ENCODE measurements around the gene PCED1A.
A peak's percentile ranks its signal among the peaks of the same experiment; 100 is the strongest.

Gene PCED1A

GRCh38 chr20:2825761-2826160 is 14.7 kb downstream of the PCED1A start:
- no peak overlapping the region for H3K4me3 ChIP-seq (ENCODE audit: low read length)
- no peaks in the 10 kb centered on the region for H3K36me3 ChIP-seq (ENCODE audit: insufficient read depth, low read length)
- no CpG with 5 or more reads among the region's 2 CpGs for WGBS
- H3K4me1 ChIP-seq (ENCODE audit: insufficient read depth, low read length): no peaks in the 10 kb centered on the region
- no peaks in the 10 kb centered on the region for H3K9me3 ChIP-seq (ENCODE audit: insufficient read depth, low read depth, low read length)
- H3K9ac ChIP-seq (ENCODE audit: low read depth, low read length): no peak overlapping the region
- peaks cover 50% of the 10 kb centered on the region for H3K27me3 ChIP-seq (ENCODE audit: insufficient read depth, low read length)
- no peak overlapping the region for H3K27ac ChIP-seq (ENCODE audit: low read depth, low read length)

DNA sequence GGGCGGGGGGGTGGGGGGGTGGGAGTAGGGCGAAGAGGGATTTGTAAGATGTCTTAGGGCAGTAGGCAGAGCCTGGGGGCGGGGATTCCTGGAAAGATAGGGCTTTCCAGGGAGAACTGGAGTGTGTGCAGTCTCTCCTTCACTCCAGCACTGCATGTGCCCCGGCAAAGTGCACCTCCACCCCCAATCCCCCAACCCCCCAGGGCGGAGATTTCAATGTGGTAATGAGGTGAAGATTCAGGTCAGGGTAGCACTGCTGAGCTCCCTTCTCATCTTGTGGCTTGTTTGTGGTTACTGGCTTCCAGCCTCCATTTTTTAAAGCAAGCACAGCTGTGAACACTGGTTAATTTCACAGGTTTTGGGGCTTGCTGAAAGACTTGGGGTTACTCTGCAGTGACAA is 18.4 kb downstream of the PCED1A start:
- Histone ChIP-seq H3K4me3 (ENCODE audit: low read length) (no peak overlapping the region), H3K27me3 (ENCODE audit: insufficient read depth, low read length) (peaks cover 55% of the 10 kb centered on the region), H3K9ac (ENCODE audit: low read depth, low read length) (no peak overlapping the region), H3K36me3 (ENCODE audit: insufficient read depth, low read length) (no peaks in the 10 kb centered on the region), H3K9me3 (ENCODE audit: insufficient read depth, low read depth, low read length) (no peaks in the 10 kb centered on the region), H3K4me1 (ENCODE audit: insufficient read depth, low read length) (peaks cover 9% of the 10 kb centered on the region), H3K27ac (ENCODE audit: low read depth, low read length) (no peak overlapping the region)
- 16% methylated on average over 3 of the region's 5 CpGs for WGBS

GRCh38 chr20:2820896-2821869 is 19.3 kb downstream of the PCED1A start:
- H3K9me3 ChIP-seq (ENCODE audit: insufficient read depth, low read depth, low read length): no peaks in the 10 kb centered on the region
- no peak overlapping the region for H3K9ac ChIP-seq (ENCODE audit: low read depth, low read length)
- peaks cover 47% of the 10 kb centered on the region for H3K27me3 ChIP-seq (ENCODE audit: insufficient read depth, low read length)
- no peaks in the 10 kb centered on the region for H3K36me3 ChIP-seq (ENCODE audit: insufficient read depth, low read length)
- H3K4me1 ChIP-seq (ENCODE audit: insufficient read depth, low read length): peaks cover 9% of the 10 kb centered on the region
- H3K27ac ChIP-seq (ENCODE audit: low read depth, low read length): no peak overlapping the region
- H3K4me3 ChIP-seq (ENCODE audit: low read length): peak overlapping the region; percentile 23
- 11% methylated on average over 68 of the region's 68 CpGs for WGBS

- peaks cover 9% of the 10 kb centered on the region for H3K4me1 ChIP-seq (ENCODE audit: insufficient read depth, low read length)
- peaks cover 40% of the 10 kb centered on the region for H3K27me3 ChIP-seq (ENCODE audit: insufficient read depth, low read length)
- peak overlapping the region; percentile 37 for H3K4me3 ChIP-seq (ENCODE audit: low read length)
- no peaks in the 10 kb centered on the region for H3K9me3 ChIP-seq (ENCODE audit: insufficient read depth, low read depth, low read length)
- H3K36me3 ChIP-seq (ENCODE audit: insufficient read depth, low read length): no peaks in the 10 kb centered on the region
- no peak overlapping the region for H3K27ac ChIP-seq (ENCODE audit: low read depth, low read length)
- WGBS: 19% methylated on average over 32 of the region's 32 CpGs
- H3K9ac ChIP-seq (ENCODE audit: low read depth, low read length): no peak overlapping the region
Measured at GRCh38 chr20:2820084-2820895, 20.2 kb downstream of the PCED1A start.

DNA sequence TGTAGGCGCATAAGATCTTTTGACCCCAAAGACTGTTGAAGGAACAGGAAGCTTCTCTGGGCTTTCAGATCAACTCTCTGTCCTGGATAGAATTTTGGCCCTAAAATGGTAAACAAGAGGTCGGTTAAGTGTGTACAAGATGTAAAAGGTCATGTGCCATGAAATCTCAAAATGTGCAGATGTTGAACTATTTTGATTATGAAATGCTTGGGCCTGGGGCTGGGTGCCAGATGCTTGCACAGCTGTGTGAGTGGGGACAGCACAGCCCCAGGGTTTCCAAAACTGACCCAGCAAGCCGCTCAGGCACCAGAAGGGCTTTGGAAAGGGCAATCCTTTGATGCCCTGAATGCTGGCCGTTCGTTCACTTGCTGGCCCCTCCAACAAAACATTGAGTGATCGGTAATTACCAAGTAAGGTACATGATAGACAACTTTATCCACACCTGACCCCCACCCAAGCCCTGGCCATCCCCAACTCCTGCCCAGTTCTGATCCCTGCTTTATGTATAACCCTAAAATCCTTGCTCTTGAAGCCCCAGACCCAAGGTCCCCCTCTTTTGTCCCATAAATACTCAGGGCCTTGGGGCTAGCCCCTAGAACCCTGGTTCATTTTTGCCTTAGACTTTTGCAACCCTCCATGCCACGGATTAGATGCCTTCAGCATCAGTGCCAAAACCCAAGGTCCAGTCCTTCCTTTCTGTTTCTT is 22.4 kb downstream of the PCED1A start:
- Histone ChIP-seq H3K4me3 (ENCODE audit: low read length) (no peak overlapping the region), H3K9me3 (ENCODE audit: insufficient read depth, low read depth, low read length) (no peaks in the 10 kb centered on the region), H3K27me3 (ENCODE audit: insufficient read depth, low read length) (peaks cover 40% of the 10 kb centered on the region), H3K9ac (ENCODE audit: low read depth, low read length) (no peak overlapping the region), H3K27ac (ENCODE audit: low read depth, low read length) (no peak overlapping the region), H3K4me1 (ENCODE audit: insufficient read depth, low read length) (peaks cover 9% of the 10 kb centered on the region), H3K36me3 (ENCODE audit: insufficient read depth, low read length) (no peaks in the 10 kb centered on the region)
- WGBS: 94% methylated on average over 7 of the region's 7 CpGs

GRCh38 chr20:2817341-2817726 is 23.1 kb downstream of the PCED1A start:
- Histone ChIP-seq H3K9ac (ENCODE audit: low read depth, low read length) (no peak overlapping the region), H3K9me3 (ENCODE audit: insufficient read depth, low read depth, low read length) (no peaks in the 10 kb centered on the region), H3K4me3 (ENCODE audit: low read length) (no peak overlapping the region), H3K4me1 (ENCODE audit: insufficient read depth, low read length) (peaks cover 9% of the 10 kb centered on the region), H3K27me3 (ENCODE audit: insufficient read depth, low read length) (peaks cover 39% of the 10 kb centered on the region), H3K27ac (ENCODE audit: low read depth, low read length) (no peak overlapping the region), H3K36me3 (ENCODE audit: insufficient read depth, low read length) (no peaks in the 10 kb centered on the region)
- WGBS: 89% methylated on average over 2 of the region's 2 CpGs

DNA sequence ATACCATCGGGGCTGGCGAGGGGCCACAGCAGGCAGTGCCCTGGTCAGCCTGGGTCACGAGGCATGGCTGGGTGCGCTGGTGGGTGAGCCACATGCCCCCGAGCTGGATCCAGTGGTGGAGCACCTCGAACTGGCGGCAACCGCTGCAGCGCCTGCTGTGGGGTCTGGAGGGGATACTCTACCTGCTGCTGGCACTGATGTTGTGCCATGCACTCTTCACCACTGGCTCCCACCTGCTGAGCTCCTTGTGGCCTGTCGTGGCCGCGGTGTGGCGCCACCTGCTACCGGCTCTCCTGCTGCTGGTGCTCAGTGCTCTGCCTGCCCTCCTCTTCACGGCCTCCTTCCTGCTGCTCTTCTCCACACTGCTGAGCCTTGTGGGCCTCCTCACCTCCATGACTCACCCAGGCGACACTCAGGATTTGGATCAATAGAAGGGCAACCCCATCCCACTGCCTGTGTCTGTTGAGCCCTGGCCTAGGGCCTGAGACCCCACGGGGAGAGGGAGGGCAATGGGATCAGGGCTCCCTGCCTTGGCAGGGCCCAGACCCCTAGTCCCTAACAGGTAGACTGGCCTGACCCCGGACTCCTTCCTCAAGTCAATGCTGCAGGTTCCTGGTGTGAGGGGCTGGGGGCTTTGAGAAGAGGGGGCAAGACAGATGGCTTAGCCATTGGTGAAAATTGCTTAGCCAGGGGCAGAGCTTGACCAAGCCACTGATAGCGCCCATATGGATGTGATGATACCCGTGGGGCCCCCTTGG is 23.7 kb downstream of the PCED1A start:
- Histone ChIP-seq H3K9me3 (ENCODE audit: insufficient read depth, low read depth, low read length) (no peaks in the 10 kb centered on the region), H3K27ac (ENCODE audit: low read depth, low read length) (no peak overlapping the region), H3K4me3 (ENCODE audit: low read length) (no peak overlapping the region), H3K36me3 (ENCODE audit: insufficient read depth, low read length) (no peaks in the 10 kb centered on the region), H3K27me3 (ENCODE audit: insufficient read depth, low read length) (peaks cover 33% of the 10 kb centered on the region), H3K9ac (ENCODE audit: low read depth, low read length) (no peak overlapping the region), H3K4me1 (ENCODE audit: insufficient read depth, low read length) (peaks cover 9% of the 10 kb centered on the region)
- 81% methylated on average over 20 of the region's 20 CpGs for WGBS

DNA sequence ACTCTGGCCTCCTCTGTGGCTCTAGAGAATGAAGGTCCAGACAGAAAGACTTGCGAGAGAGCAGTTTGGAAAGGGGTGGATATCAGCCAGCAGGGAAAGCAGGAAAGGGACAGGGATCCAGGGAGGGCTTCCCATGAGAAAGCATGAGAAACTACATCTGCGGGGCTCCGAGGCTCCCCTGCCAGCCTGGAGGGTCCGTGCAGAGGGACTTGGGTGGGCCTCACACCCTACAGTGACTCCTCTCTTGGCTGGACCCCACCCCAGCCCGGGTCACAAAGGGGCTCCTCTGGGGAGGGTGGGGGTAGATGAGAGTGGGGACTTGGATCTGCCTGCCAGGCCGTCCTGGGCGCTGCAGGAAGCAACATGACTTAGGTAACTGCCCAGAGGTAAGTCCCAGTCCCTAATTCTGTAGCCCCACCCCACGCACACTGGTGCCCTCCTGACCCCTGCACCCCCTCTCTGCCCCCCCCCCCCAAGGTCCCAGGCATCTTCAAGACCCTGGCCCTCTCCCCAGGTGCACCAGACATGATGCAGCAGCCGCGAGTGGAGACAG is 24.3 kb downstream of the PCED1A start, which contains the start of gene TMEM239:
Gene TMEM239, plus strand, starts transcription at position 335 of the 553 bp plus-strand sequence. Its CDS starts 191 bp downstream, at position 526.
- Histone ChIP-seq H3K4me1 (ENCODE audit: insufficient read depth, low read length) (peaks cover 9% of the 10 kb centered on the region), H3K4me3 (ENCODE audit: low read length) (no peak within 1 kb of the TSS), H3K9me3 (ENCODE audit: insufficient read depth, low read depth, low read length) (no peaks in the 10 kb centered on the region), H3K9ac (ENCODE audit: low read depth, low read length) (no peak within 1 kb of the TSS), H3K36me3 (ENCODE audit: insufficient read depth, low read length) (no peaks in the 10 kb centered on the region), H3K27me3 (ENCODE audit: insufficient read depth, low read length) (peaks cover 27% of the 10 kb centered on the region), H3K27ac (ENCODE audit: low read depth, low read length) (no peak within 1 kb of the TSS)
- WGBS: 88% methylated on average over 10 of the region's 10 CpGs

DNA sequence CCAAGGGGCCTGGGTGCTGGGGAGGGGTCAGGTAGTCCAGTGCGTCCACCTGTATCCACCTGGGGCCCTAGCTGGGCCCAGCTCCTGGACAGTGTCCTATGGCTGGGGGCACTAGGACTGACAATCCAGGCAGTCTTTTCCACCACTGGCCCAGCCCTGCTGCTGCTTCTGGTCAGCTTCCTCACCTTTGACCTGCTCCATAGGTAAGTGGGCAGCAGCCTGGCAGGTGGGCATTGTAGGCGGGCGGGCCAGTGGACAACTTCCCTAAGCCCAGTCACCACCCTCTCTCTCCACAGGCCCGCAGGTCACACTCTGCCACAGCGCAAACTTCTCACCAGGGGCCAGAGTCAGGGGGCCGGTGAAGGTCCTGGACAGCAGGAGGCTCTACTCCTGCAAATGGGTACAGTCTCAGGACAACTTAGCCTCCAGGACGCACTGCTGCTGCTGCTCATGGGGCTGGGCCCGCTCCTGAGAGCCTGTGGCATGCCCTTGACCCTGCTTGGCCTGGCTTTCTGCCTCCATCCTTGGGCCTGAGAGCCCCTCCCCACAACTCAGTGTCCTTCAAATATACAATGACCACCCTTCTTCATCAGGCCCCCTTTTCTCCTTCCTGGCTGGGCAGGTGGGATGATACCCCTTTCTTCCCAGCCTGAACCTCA is 25.1 kb downstream of the PCED1A start:
- 88% methylated on average over 8 of the region's 8 CpGs for WGBS
- peaks cover 20% of the 10 kb centered on the region for H3K27me3 ChIP-seq (ENCODE audit: insufficient read depth, low read length)

GRCh38 chr20:2814587-2815051 is 25.8 kb downstream of the PCED1A start, which contains the start of gene C20orf141:
TSS of gene C20orf141 (plus strand) at chr20:2814987. CDS start at chr20:2815185, 198 bp downstream.
- no peaks in the 10 kb centered on the region for H3K4me1 ChIP-seq (ENCODE audit: insufficient read depth, low read length)
- 43% methylated on average over 5 of the region's 5 CpGs for WGBS
- H3K27ac ChIP-seq (ENCODE audit: low read depth, low read length): no peak within 1 kb of the TSS
- H3K4me3 ChIP-seq (ENCODE audit: low read length): no peak within 1 kb of the TSS
- H3K36me3 ChIP-seq (ENCODE audit: insufficient read depth, low read length): no peaks in the 10 kb centered on the region
- H3K9ac ChIP-seq (ENCODE audit: low read depth, low read length): no peak within 1 kb of the TSS
- peaks cover 12% of the 10 kb centered on the region for H3K27me3 ChIP-seq (ENCODE audit: insufficient read depth, low read length)
- no peaks in the 10 kb centered on the region for H3K9me3 ChIP-seq (ENCODE audit: insufficient read depth, low read depth, low read length)

More for the DNA sequence above, 25.1 kb downstream of the PCED1A start:
- Histone ChIP-seq H3K27ac (ENCODE audit: low read depth, low read length) (no peak overlapping the region), H3K36me3 (ENCODE audit: insufficient read depth, low read length) (no peaks in the 10 kb centered on the region), H3K9me3 (ENCODE audit: insufficient read depth, low read depth, low read length) (no peaks in the 10 kb centered on the region), H3K4me1 (ENCODE audit: insufficient read depth, low read length) (peaks cover 7% of the 10 kb centered on the region), H3K4me3 (ENCODE audit: low read length) (no peak overlapping the region), H3K9ac (ENCODE audit: low read depth, low read length) (no peak overlapping the region)
